NB4 (cell line): ENCODE measurements around the gene NPFF.

Experiments used
- CTCF ChIP-seq: IDR thresholded peaks from one replicate; pipeline ENCODE4 v1.5.1; 2012; ENCODE audit warnings: low read depth, low read length
- MAX ChIP-seq: IDR thresholded peaks from 2 replicates; pipeline ENCODE4 v1.6.1; 2011; ENCODE audit warnings: low read depth, low read length
- POLR2A ChIP-seq: IDR thresholded peaks from 2 replicates; pipeline ENCODE4 v1.6.1; 2011; ENCODE audit warnings: mild to moderate bottlenecking; ENCODE audit not compliant: insufficient read length; ENCODE audit errors: extremely low read depth

GRCh38 chr12:53486736-53487487, 20.4 kb downstream of the NPFF start:
- TF ChIP-seq CTCF, result no peak
- TF ChIP-seq POLR2A, result peak; percentile 3
- TF ChIP-seq MAX, result no peak
